Upper lobe of right lung (tissue), 1 donor: ENCODE results near the gene MLIP. TPM values are rescaled to one million over a fixed set of nuclear protein-coding genes. Genes with fewer than 3 reads are reported as not detected.

Experiments used
- ATAC-seq: fragments of 200-7000 bp; cut with Tn5 transposase; one replicate; pipeline ENCODE4 v1.9.1; 2020; ENCODE audit warnings: mild to moderate bottlenecking, moderate library complexity
- DNase-seq: peaks from one replicate; pipeline ENCODE4 v3.0.0-alpha.2; 2020
- H3K27ac ChIP-seq: fragments of 200-600 bp; one replicate; pipeline ENCODE4 v1.8.0; 2022
- H3K27me3 ChIP-seq: fragments of 200-600 bp; one replicate; pipeline ENCODE4 v1.8.0; 2022; ENCODE audit warnings: mild to moderate bottlenecking
- H3K36me3 ChIP-seq: fragments of 200-600 bp; one replicate; pipeline ENCODE4 v1.8.0; 2022
- H3K4me1 ChIP-seq: fragments of 200-600 bp; one replicate; pipeline ENCODE4 v1.8.0; 2022
- H3K4me3 ChIP-seq: fragments of 200-600 bp; one replicate; pipeline ENCODE4 v1.8.0; 2022; ENCODE audit warnings: mild to moderate bottlenecking
- H3K9me3 ChIP-seq: fragments of 200-600 bp; one replicate; pipeline ENCODE4 v1.8.0; 2022
- intact Hi-C: fragments of 100-400 bp; cut with DNase I; formaldehyde crosslinking; loops from one replicate; pipeline ENCODE4 v1.11.0; 2022
- total RNA-seq: library from RNA; stranded (reverse); fragmentation: NEBNext Ultra II Directional; extraction: Animal tissue kit (Norgen Biotek cat#: 25700); gene quantifications from one replicate; pipeline ENCODE4 v1.2.1, GENCODE V29; 2021
- TF ChIP-seq, protein P1 (sequence below): fragments of 200-600 bp; IDR thresholded peaks from one replicate; pipeline ENCODE4 v1.8.0; 2022; ENCODE audit warnings: antibody characterized with exemption
- donor health status: DM: no; HTN: yes; CAD: no; lungs with severe emphysema.

Gene MLIP
- total RNA-seq, 1 donor from 2014 or later: 0.20 TPM

DNA sequence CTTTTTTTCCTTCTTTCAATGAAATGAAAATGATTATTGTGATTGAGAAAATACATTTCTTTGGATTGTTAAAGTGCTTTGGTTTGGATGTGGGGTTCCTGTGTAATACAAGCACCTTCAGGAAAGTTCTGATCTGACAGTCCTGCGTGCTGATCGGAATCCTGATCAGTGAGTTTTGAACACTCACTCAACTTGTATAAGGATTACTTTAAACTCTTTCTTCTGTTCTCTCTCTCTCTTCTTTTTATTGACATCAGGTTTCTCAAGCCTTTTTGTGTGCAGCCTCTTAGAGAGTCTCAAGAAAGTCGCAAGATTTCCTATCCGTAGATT, 197.7 kb downstream of the MLIP start:
- Histone ChIP-seq H3K4me1 (no peaks in the 10 kb centered on the region), H3K4me3 (no peak overlapping the region), H3K27ac (no peak overlapping the region), H3K9me3 (no peaks in the 10 kb centered on the region), H3K36me3 (no peaks in the 10 kb centered on the region), H3K27me3 (no peaks in the 10 kb centered on the region)
- intact Hi-C loops: no loop called here
- TF ChIP-seq, protein P1, sequence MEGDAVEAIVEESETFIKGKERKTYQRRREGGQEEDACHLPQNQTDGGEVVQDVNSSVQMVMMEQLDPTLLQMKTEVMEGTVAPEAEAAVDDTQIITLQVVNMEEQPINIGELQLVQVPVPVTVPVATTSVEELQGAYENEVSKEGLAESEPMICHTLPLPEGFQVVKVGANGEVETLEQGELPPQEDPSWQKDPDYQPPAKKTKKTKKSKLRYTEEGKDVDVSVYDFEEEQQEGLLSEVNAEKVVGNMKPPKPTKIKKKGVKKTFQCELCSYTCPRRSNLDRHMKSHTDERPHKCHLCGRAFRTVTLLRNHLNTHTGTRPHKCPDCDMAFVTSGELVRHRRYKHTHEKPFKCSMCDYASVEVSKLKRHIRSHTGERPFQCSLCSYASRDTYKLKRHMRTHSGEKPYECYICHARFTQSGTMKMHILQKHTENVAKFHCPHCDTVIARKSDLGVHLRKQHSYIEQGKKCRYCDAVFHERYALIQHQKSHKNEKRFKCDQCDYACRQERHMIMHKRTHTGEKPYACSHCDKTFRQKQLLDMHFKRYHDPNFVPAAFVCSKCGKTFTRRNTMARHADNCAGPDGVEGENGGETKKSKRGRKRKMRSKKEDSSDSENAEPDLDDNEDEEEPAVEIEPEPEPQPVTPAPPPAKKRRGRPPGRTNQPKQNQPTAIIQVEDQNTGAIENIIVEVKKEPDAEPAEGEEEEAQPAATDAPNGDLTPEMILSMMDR: no peak
- ATAC-seq (no peak), DNase-seq (no peak)

DNA sequence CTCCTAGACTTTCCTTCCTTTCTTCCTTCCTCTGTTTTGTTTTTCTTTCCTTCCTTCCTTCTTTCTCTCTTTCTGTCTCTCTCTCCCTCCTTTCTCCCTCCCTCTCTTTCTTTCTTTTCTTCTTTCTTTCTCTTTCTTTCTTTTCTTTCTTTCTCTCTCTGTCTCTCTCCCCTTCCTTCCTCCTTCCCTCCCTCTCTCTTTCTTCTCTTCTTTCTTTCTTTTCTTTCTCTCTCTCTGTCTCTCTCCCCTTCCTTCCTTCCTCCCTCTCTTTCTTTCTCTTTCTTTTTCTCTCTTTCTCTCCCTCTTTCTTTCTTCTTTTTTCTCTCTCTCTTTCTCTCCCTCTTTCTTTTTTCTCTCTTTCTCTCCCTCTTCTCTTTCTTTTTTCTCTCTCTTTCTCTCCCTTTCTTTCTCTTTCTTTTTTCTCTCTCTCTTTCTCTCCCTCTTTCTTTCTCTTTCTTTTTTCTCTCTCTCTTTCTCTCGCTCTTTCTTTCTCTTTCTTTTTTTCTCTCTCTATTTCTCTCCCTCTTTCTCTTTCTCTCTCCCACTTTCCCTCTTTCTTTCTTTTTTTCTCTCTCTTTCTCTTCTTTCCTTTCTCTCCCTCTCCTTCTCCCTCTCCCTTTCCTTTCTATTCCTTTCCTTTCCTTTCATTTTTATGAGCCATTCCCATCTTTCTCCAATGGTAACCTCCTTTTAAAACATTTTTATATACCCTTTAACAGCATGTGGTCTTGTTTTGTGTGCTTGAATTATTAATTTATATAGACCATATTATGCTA, 199.3 kb downstream of the MLIP start:
- TF ChIP-seq, protein P1: no peak
- no peak overlapping the region for H3K4me3 ChIP-seq
- no peaks in the 10 kb centered on the region for H3K4me1 ChIP-seq
- H3K27ac ChIP-seq: no peak overlapping the region
- DNase-seq: no peak
- no peaks in the 10 kb centered on the region for H3K27me3 ChIP-seq
- no peaks in the 10 kb centered on the region for H3K36me3 ChIP-seq
- no peak for ATAC-seq
- no peaks in the 10 kb centered on the region for H3K9me3 ChIP-seq
- intact Hi-C loops: no loop called here

DNA sequence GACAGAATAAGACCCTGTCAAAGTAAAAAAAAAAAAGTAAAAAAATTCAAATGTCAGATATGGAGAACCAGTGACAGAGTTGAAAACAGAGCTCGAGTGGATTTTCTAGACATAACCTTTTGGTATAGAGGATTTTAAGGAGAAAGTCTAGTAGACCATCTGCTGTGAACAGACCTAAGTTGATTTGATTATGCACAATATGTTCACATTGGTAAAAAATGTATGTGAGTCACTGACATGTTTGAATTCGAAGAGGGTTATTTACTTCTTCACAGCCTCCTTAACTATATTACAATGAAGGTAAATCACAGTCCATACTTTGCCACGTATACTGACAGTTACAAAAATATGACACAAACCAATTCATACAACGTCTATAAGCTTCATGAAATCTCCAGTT, 204.4 kb downstream of the MLIP start:
- H3K27ac ChIP-seq: no peak overlapping the region
- ATAC-seq (no peak), DNase-seq (no peak)
- TF ChIP-seq, protein P1: no peak
- H3K4me3 ChIP-seq: no peak overlapping the region
- no peaks in the 10 kb centered on the region for H3K4me1 ChIP-seq
- H3K27me3 ChIP-seq: no peaks in the 10 kb centered on the region
- H3K9me3 ChIP-seq: no peaks in the 10 kb centered on the region
- intact Hi-C loops: no loop called here
- H3K36me3 ChIP-seq: no peaks in the 10 kb centered on the region

Other genes with a start within 250 kb of the MLIP start
- not detected for gene TINAG, start 197.0 kb downstream of the MLIP start, total RNA-seq